Sigmoid colon (tissue), 7 donors: ENCODE data around the gene NOTCH3. TPM values are rescaled to one million over a fixed set of nuclear protein-coding genes. Genes with fewer than 3 reads are reported as not detected.

Experiments used
- DNase-seq: peaks from one replicate; pipeline ENCODE4 v3.0.0-alpha.2; 2019
- H3K27ac ChIP-seq, 4 donors: fragments of 200-600 bp; sonication (generic); one replicate each; pipeline ENCODE4 v1.5.1; 2016 to 2019; ENCODE audit warnings: mild to moderate bottlenecking in 1 of 4
- H3K27me3 ChIP-seq, 3 donors: fragments of 200-600 bp; sonication (generic); one replicate each; pipeline ENCODE4 v1.5.1; 2019; ENCODE audit warnings: mild to moderate bottlenecking in 1 of 3
- H3K36me3 ChIP-seq, 4 donors: fragments of 200-600 bp; sonication (generic); one replicate each; pipeline ENCODE4 v1.5.1; 2016 to 2019
- H3K4me1 ChIP-seq, 4 donors: fragments of 200-600 bp; sonication (generic); one replicate each; pipeline ENCODE4 v1.5.1; 2017 to 2019
- H3K4me3 ChIP-seq, 4 donors: fragments of 200-600 bp; sonication (generic); one replicate each; pipeline ENCODE4 v1.5.1; 2017 to 2019; ENCODE audit warnings: mild to moderate bottlenecking in 2 of 4, moderate library complexity in 1 of 4
- H3K9me3 ChIP-seq, 4 donors: fragments of 200-600 bp in 3 of 4; sonication (generic) in 3 of 4; one replicate each; pipeline versions ENCODE4 v1.5.1 to v1.6.1; 2013 to 2019
- CTCF ChIP-seq, 4 experiments: fragments of 450-650 bp in 3 of 4; fragments of 200-600 bp in 1 of 4; IDR thresholded peaks; one replicate each; pipeline ENCODE4 v1.5.1; 2016 to 2019; ENCODE audit warnings: antibody characterized with exemption in 4 of 4, mild to moderate bottlenecking in 3 of 4, moderate library complexity in 2 of 4
- EP300 ChIP-seq, 4 donors: sonication (generic); formaldehyde crosslinking; IDR thresholded peaks; one replicate each; pipeline ENCODE4 v1.6.1; 2017; ENCODE audit warnings: antibody characterized with exemption in 4 of 4
- POLR2A ChIP-seq, 2 donors: fragments of 450-650 bp; IDR thresholded peaks; one replicate each; pipeline ENCODE4 v1.6.1; 2016; ENCODE audit warnings: antibody characterized with exemption in 2 of 2, mild to moderate bottlenecking in 2 of 2, moderate library complexity in 2 of 2
- POLR2AphosphoS5 ChIP-seq, 4 donors: sonication (generic); formaldehyde crosslinking; IDR thresholded peaks; one replicate each; pipeline ENCODE4 v1.6.1; 2017; ENCODE audit warnings: antibody characterized with exemption in 4 of 4
- WGBS, 2 donors: extraction: QIAGEN DNeasy Blood & Tissue Kit; methylation state at CpG; one replicate each; pipeline ENCODE4 v1.1.7; 2013; 5-methylcytosine and 5-hydroxymethylcytosine counted together
- intact Hi-C: fragments of 100-400 bp; cut with DNase I; formaldehyde crosslinking; loops from one replicate; pipeline ENCODE4 v1.15.1; 2023
- polyA plus RNA-seq, 3 donors: library from polyadenylated mRNA; stranded (reverse); fragments of 200-250 nt; gene quantifications; one replicate each; pipeline ENCODE4 v1.2.3, GENCODE V29; 2013
- total RNA-seq, 4 donors: library from RNA; depleted of rRNA; stranded (reverse); fragments of >200 nt; gene quantifications; one replicate each; pipeline ENCODE4 v1.1.0, GENCODE V29; 2016
- donor health status: healthy with polysubstance abuse.
- donor health status: Bipolar disorder and iron deficiency.
- donor health status: healthy.

Gene NOTCH3
- total and polyA plus RNA-seq, 7 donors, result under 0.01 to 15.0 (median 3.9) TPM

GRCh38 chr19:15170345-15170744 is 30.4 kb downstream of the NOTCH3 start:
- Histone ChIP-seq H3K27ac (no peak overlapping the region), H3K36me3 (no peaks in the 10 kb centered on the region), H3K9me3 (peaks cover 3 to 9% (median 6%) of the 10 kb centered on the region in 4 donors), H3K4me3 (no peak overlapping the region), H3K4me1 (no peaks in the 10 kb centered on the region), H3K27me3 (no peaks in the 10 kb centered on the region)
- WGBS, 2 donors, result 90 to 92% methylated on average over 32 of the region's 32 CpGs
- DNase-seq, result no peak
- TF ChIP-seq EP300 (IDR thresholded peaks at IDR 0.05), result no peak
- TF ChIP-seq POLR2AphosphoS5 (IDR thresholded peaks at IDR 0.05), result no peak
- no peak for TF ChIP-seq CTCF (IDR thresholded peaks at IDR 0.05)
- no peak for TF ChIP-seq POLR2A (IDR thresholded peaks at IDR 0.05)
- intact Hi-C loops, result no loop called here

GRCh38 chr19:15169541-15170285 is 31.1 kb downstream of the NOTCH3 start:
- H3K4me1 ChIP-seq, result no peaks in the 10 kb centered on the region
- peaks cover 8 to 14% (median 11%) of the 10 kb centered on the region in 4 donors for H3K9me3 ChIP-seq
- H3K4me3 ChIP-seq, result no peak overlapping the region
- no peak for DNase-seq
- TF ChIP-seq EP300 (IDR thresholded peaks at IDR 0.05) (no peak), POLR2AphosphoS5 (IDR thresholded peaks at IDR 0.05) (no peak), CTCF (IDR thresholded peaks at IDR 0.05) (no peak), POLR2A (IDR thresholded peaks at IDR 0.05) (no peak)
- 83 to 85% methylated on average over 10 of the region's 10 CpGs for WGBS, 2 donors
- H3K36me3 ChIP-seq, result no peaks in the 10 kb centered on the region
- intact Hi-C loops, result no loop called here
- H3K27me3 ChIP-seq, result no peaks in the 10 kb centered on the region
- H3K27ac ChIP-seq, result no peak overlapping the region

GRCh38 chr19:15166700-15167099 is 34.1 kb downstream of the NOTCH3 start:
- H3K9me3 ChIP-seq, result peaks cover 9 to 14% (median 12%) of the 10 kb centered on the region in 4 donors
- H3K27ac ChIP-seq, result no peak overlapping the region
- H3K4me1 ChIP-seq, result no peaks in the 10 kb centered on the region
- WGBS, 2 donors, result 58 to 76% methylated on average over 4 of the region's 4 CpGs
- H3K4me3 ChIP-seq, result no peak overlapping the region
- no peak for DNase-seq
- no peaks in the 10 kb centered on the region for H3K36me3 ChIP-seq
- H3K27me3 ChIP-seq, result no peaks in the 10 kb centered on the region
- intact Hi-C loops, result no loop called here
- TF ChIP-seq POLR2A (IDR thresholded peaks at IDR 0.05) (no peak), EP300 (IDR thresholded peaks at IDR 0.05) (no peak), CTCF (IDR thresholded peaks at IDR 0.05) (no peak), POLR2AphosphoS5 (IDR thresholded peaks at IDR 0.05) (no peak)

- peaks cover 9 to 17% (median 12%) of the 10 kb centered on the region in 4 donors for H3K9me3 ChIP-seq
- no peak for TF ChIP-seq POLR2A (IDR thresholded peaks at IDR 0.05)
- no peak for TF ChIP-seq POLR2AphosphoS5 (IDR thresholded peaks at IDR 0.05)
- no peak for TF ChIP-seq EP300 (IDR thresholded peaks at IDR 0.05)
- TF ChIP-seq CTCF (IDR thresholded peaks at IDR 0.05), result no peak
- H3K27ac ChIP-seq, result no peak overlapping the region
- no peak for DNase-seq
- intact Hi-C loops, result no loop called here
- WGBS, 2 donors, result 89 to 94% methylated on average over 42 of the region's 42 CpGs
- no peak overlapping the region for H3K4me3 ChIP-seq
- no peaks in the 10 kb centered on the region for H3K27me3 ChIP-seq
- H3K4me1 ChIP-seq, result peaks cover 0 to 3% (median 0%) of the 10 kb centered on the region in 4 donors
- no peaks in the 10 kb centered on the region for H3K36me3 ChIP-seq
These were observed 39.5 kb downstream of the NOTCH3 start for GRCh38 chr19:15161028-15161984.
